Stimulated activated CD4-positive, alpha-beta T cell treated with anti-CD3 and anti-CD28 coated beads, Interleukin-1b, Interleukin-23, amount 100 ng/mL, for 4 hours (primary cell): ENCODE results near the gene SLC24A2.
"Not testable (repeated sequence)": the region's sequence is repeated elsewhere in the genome, so short reads cannot be mapped to it uniquely, and the experiment has no call there.

Source experiments
- DNase-seq, 2 donors: peaks; one replicate each; pipeline ENCODE4 v3.0.0-alpha.2; 2020; ENCODE audit warnings: low read depth in 2 of 2

The SLC24A2 gene

GRCh38 chr9:19788614-19789271 is at the start of gene SLC24A2:
SLC24A2 (minus strand) TSS chr9:19789037.
- no peak for DNase-seq

GRCh38 chr9:19833331-19833730 is 44.5 kb upstream of the SLC24A2 start:
- not testable (repeated sequence) for DNase-seq

- DNase-seq = no peak
These were observed 42.0 kb upstream of the SLC24A2 start for GRCh38 chr9:19830796-19831195.

GRCh38 chr9:19828576-19829109 is 39.8 kb upstream of the SLC24A2 start:
- no peak for DNase-seq

- no peak for DNase-seq
These were observed 27.9 kb upstream of the SLC24A2 start for GRCh38 chr9:19816769-19817168.

- DNase-seq = no peak
These were observed 23.4 kb upstream of the SLC24A2 start for GRCh38 chr9:19812194-19812593.

GRCh38 chr9:19809422-19810269 is 20.8 kb upstream of the SLC24A2 start:
- no peak for DNase-seq

- no peak for DNase-seq
These were observed 18.5 kb upstream of the SLC24A2 start for GRCh38 chr9:19807182-19807892.

- DNase-seq = no peak
These were observed 15.6 kb upstream of the SLC24A2 start for GRCh38 chr9:19804431-19804830.

- no peak for DNase-seq
These were observed 12.0 kb upstream of the SLC24A2 start for GRCh38 chr9:19800884-19801283.

GRCh38 chr9:19799784-19800183 is 10.9 kb upstream of the SLC24A2 start:
- no peak for DNase-seq

- no peak for DNase-seq
These were observed 685 bp downstream of the SLC24A2 start for GRCh38 chr9:19788152-19788551.

GRCh38 chr9:19787672-19788071 is 1.2 kb downstream of the SLC24A2 start:
- no peak for DNase-seq

- DNase-seq = no peak
These were observed 3.6 kb downstream of the SLC24A2 start for GRCh38 chr9:19785230-19785629.

- no peak for DNase-seq
These were observed 4.7 kb downstream of the SLC24A2 start for GRCh38 chr9:19784136-19784535.

GRCh38 chr9:19783500-19783899 is 5.3 kb downstream of the SLC24A2 start:
- no peak for DNase-seq

GRCh38 chr9:19782005-19782404 is 6.8 kb downstream of the SLC24A2 start:
- no peak for DNase-seq

- no peak for DNase-seq
These were observed 7.6 kb downstream of the SLC24A2 start for GRCh38 chr9:19781240-19781639.

GRCh38 chr9:19771446-19771845 is 17.4 kb downstream of the SLC24A2 start:
- DNase-seq = no peak

- DNase-seq = no peak
These were observed 17.9 kb downstream of the SLC24A2 start for GRCh38 chr9:19770973-19771372.

- no peak for DNase-seq
These were observed 19.6 kb downstream of the SLC24A2 start for GRCh38 chr9:19769213-19769612.

GRCh38 chr9:19768798-19769197 is 20.0 kb downstream of the SLC24A2 start:
- DNase-seq = no peak
